ENCODE results near the gene ATP11A. TPM values are rescaled to one million over a fixed set of nuclear protein-coding genes. Genes with fewer than 3 reads are reported as not detected.
"Not testable (repeated sequence)": the region's sequence is repeated elsewhere in the genome, so short reads cannot be mapped to it uniquely, and the experiment has no call there.

ATP11A gene
- total RNA-seq, 2 donors from 2014 or later, result 15.8 to 19.6 TPM

GRCh38 chr13:112785483-112785856 is 95.6 kb downstream of the ATP11A start:
- Histone ChIP-seq H3K9ac (ENCODE audit: low read depth in 2 of 2, low read length in 2 of 2) (no peak overlapping the region), H3K4me1 (no peaks in the 10 kb centered on the region), H3K9me3 (no peaks in the 10 kb centered on the region), H3K36me3 (no peaks in the 10 kb centered on the region), H3K27ac (no peak overlapping the region), H3K4me3 (no peak overlapping the region), H3K27me3 (no peaks in the 10 kb centered on the region)
- intact Hi-C loops (cut with DNase I), result loop anchor here (1.0 kb wide), 1 partner anchor 17 kb away; no protein-coding TSS in a partner anchor
- DNase-seq, result no peak
- no peak for TF ChIP-seq CTCF (IDR thresholded peaks at IDR 0.05)

GRCh38 chr13:112786810-112787209 is 97.0 kb downstream of the ATP11A start:
- intact Hi-C loops (cut with DNase I); H3K9ac ChIP-seq (ENCODE audit: low read depth in 2 of 2, low read length in 2 of 2); H3K27me3 ChIP-seq; H3K4me3 ChIP-seq; H3K9me3 ChIP-seq; H3K4me1 ChIP-seq; DNase-seq; H3K27ac ChIP-seq; H3K36me3 ChIP-seq: not testable (repeated sequence)

GRCh38 chr13:112790735-112791641 is 101.2 kb downstream of the ATP11A start:
- H3K4me1 ChIP-seq, result no peaks in the 10 kb centered on the region
- H3K27ac ChIP-seq, result no peak overlapping the region
- no peak for DNase-seq
- H3K9ac ChIP-seq (ENCODE audit: low read depth in 2 of 2, low read length in 2 of 2), result no peak overlapping the region
- no peak overlapping the region for H3K4me3 ChIP-seq
- intact Hi-C loops (cut with DNase I), result no loop called here
- H3K27me3 ChIP-seq, result no peaks in the 10 kb centered on the region
- no peak for TF ChIP-seq CTCF (IDR thresholded peaks at IDR 0.05)
- no peaks in the 10 kb centered on the region for H3K9me3 ChIP-seq
- H3K36me3 ChIP-seq, result no peaks in the 10 kb centered on the region

- no peak overlapping the region for H3K9ac ChIP-seq (ENCODE audit: low read depth in 2 of 2, low read length in 2 of 2)
- H3K27me3 ChIP-seq, result no peaks in the 10 kb centered on the region
- H3K27ac ChIP-seq, result no peak overlapping the region
- H3K36me3 ChIP-seq, result no peaks in the 10 kb centered on the region
- H3K4me1 ChIP-seq, result no peaks in the 10 kb centered on the region
- no peak overlapping the region for H3K4me3 ChIP-seq
- DNase-seq, result no peak
- H3K9me3 ChIP-seq, result no peaks in the 10 kb centered on the region
- no peak for TF ChIP-seq CTCF (IDR thresholded peaks at IDR 0.05)
- intact Hi-C loops (cut with DNase I), result no loop called here
Measured at GRCh38 chr13:112791663-112792440, 102.0 kb downstream of the ATP11A start.

- no peak overlapping the region for H3K27ac ChIP-seq
- no peak for TF ChIP-seq CTCF (IDR thresholded peaks at IDR 0.05)
- intact Hi-C loops (cut with DNase I), result no loop called here
- no peaks in the 10 kb centered on the region for H3K4me1 ChIP-seq
- H3K27me3 ChIP-seq, result no peaks in the 10 kb centered on the region
- no peak for DNase-seq
- no peak overlapping the region for H3K4me3 ChIP-seq
- no peak overlapping the region for H3K9ac ChIP-seq (ENCODE audit: low read depth in 2 of 2, low read length in 2 of 2)
- no peaks in the 10 kb centered on the region for H3K9me3 ChIP-seq
- no peaks in the 10 kb centered on the region for H3K36me3 ChIP-seq
Measured at GRCh38 chr13:112792511-112792910, 102.7 kb downstream of the ATP11A start.

All from colonic mucosa (tissue), 4 donors.